Transverse colon (tissue), 4 donors: ENCODE results near the gene PITX3. TPM values are rescaled to one million over a fixed set of nuclear protein-coding genes. Genes with fewer than 3 reads are reported as not detected.

Experiments
- DNase-seq: peaks from one replicate; pipeline ENCODE4 v3.0.0-alpha.2; 2019
- H3K27ac ChIP-seq, 4 donors: fragments of 200-600 bp; sonication (generic); 2 replicates each; pipeline ENCODE4 v1.5.1; 2016 to 2018; ENCODE audit warnings: inconsistent platforms in 4 of 4
- H3K27me3 ChIP-seq: fragments of 200-600 bp; sonication (generic); 2 replicates; pipeline ENCODE4 v1.5.1; 2017; ENCODE audit warnings: inconsistent platforms
- H3K36me3 ChIP-seq, 4 donors: fragments of 200-600 bp; sonication (generic); 2 replicates each; pipeline ENCODE4 v1.5.1; 2017 to 2019; ENCODE audit warnings: inconsistent platforms in 4 of 4
- H3K4me1 ChIP-seq, 4 donors: fragments of 200-600 bp; sonication (generic); 2 replicates each; pipeline ENCODE4 v1.5.1; 2017 to 2020; ENCODE audit warnings: inconsistent platforms in 4 of 4
- H3K4me3 ChIP-seq, 4 donors: fragments of 200-600 bp; sonication (generic); 1 replicate in 1 of 4; 2 replicates in 3 of 4; pipeline versions ENCODE4 v1.5.1 to v1.6.1; 2017 to 2019; ENCODE audit warnings: inconsistent platforms in 4 of 4
- H3K9me3 ChIP-seq, 2 donors: fragments of 200-600 bp; sonication (generic); 2 replicates each; pipeline ENCODE4 v1.5.1; 2017 to 2019; ENCODE audit warnings: inconsistent platforms in 2 of 2
- EP300 ChIP-seq: sonication (generic); formaldehyde crosslinking; IDR thresholded peaks from one replicate; pipeline ENCODE4 v1.6.1; 2017; ENCODE audit warnings: antibody characterized with exemption, low read depth
- POLR2A ChIP-seq: fragments of 450-650 bp; IDR thresholded peaks from one replicate; pipeline ENCODE4 v1.6.1; 2016; ENCODE audit warnings: antibody characterized with exemption, mild to moderate bottlenecking, moderate library complexity
- POLR2AphosphoS5 ChIP-seq, 3 donors: sonication (generic); formaldehyde crosslinking; IDR thresholded peaks; one replicate each; pipeline ENCODE4 v1.6.1; 2016; ENCODE audit warnings: antibody characterized with exemption in 3 of 3
- WGBS, 2 donors: methylation state at CpG; one replicate each; pipeline ENCODE4 v1.1.5; 2018; ENCODE audit warnings: low coverage in 1 of 2; 5-methylcytosine and 5-hydroxymethylcytosine counted together
- in situ Hi-C, 4 donors: fragments of 200-750 bp; cut with MboI; loops; one replicate each; pipeline versions ENCODE4 v1.15.0 to v1.15.1; 2017; ENCODE audit warnings: low sequenced_read_pairs in 3 of 4, low pct_ligation_motif_present in 1 of 4, low pct_unique_long_range_greater_than_20kb in 1 of 4
- intact Hi-C: fragments of 100-400 bp; cut with DNase I; formaldehyde crosslinking; loops from one replicate; pipeline ENCODE4 v1.15.1; 2023; ENCODE audit warnings: low total_unique reads
- total RNA-seq, 4 donors: library from RNA; depleted of rRNA; stranded (reverse); fragments of >200 nt; gene quantifications; one replicate each; pipeline ENCODE4 v1.1.0, GENCODE V29; 2016
- TF ChIP-seq, protein P1 (sequence below), 5 experiments: fragments of 200-600 bp in 3 of 5; fragments of 450-650 bp in 2 of 5; sonication (generic) in 3 of 5; IDR thresholded peaks; 1 replicate in 2 of 5; 2 replicates in 3 of 5; pipeline ENCODE4 v1.5.1; 2016 to 2017; ENCODE audit warnings: antibody characterized with exemption in 5 of 5, inconsistent platforms in 3 of 5, mild to moderate bottlenecking in 2 of 5, moderate library complexity in 1 of 5

Gene PITX3
- total RNA-seq, 4 donors from 2014 or later, result not detected

DNA sequence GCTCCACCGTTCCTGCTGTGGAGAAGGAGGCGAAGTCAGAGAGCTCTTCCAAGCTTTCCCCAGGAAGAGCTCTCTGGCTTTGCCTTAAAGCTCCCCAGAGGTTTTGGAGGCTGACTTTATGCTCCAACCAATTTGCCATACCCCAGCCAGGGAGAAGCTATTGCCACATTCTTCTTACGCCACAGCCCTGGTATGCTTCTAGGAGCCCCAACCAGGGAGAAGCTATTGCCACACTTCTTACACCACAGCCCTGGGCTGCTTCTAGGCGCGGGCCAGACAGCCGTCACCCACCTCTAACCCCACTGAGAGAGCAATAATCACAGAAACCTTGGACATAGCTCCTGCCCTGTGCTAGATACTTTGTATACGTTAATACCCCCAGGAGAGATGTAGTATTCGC is 14.3 kb downstream of the PITX3 start:
- intact Hi-C loops (no loop called here), in situ Hi-C loops (loop anchor here (5.0 to 10.0 kb wide), 3 partner anchors 118 to 128 kb away; no protein-coding TSS in a partner anchor)
- WGBS, 2 donors, result 77% methylated on average over 8 of the region's 8 CpGs; no CpG with 5 or more reads in 1 of the 2 donors
- Histone ChIP-seq H3K27ac (no peak overlapping the region), H3K4me1 (peaks cover 16 to 38% (median 31%) of the 10 kb centered on the region in 4 donors), H3K36me3 (no peaks in the 10 kb centered on the region), H3K4me3 (no peak overlapping the region), H3K27me3 (peaks cover 50% of the 10 kb centered on the region), H3K9me3 (no peaks in the 10 kb centered on the region)
- DNase-seq, result no peak
- TF ChIP-seq EP300 (no peak), POLR2AphosphoS5 (IDR thresholded peaks at IDR 0.05) (no peak), POLR2A (no peak)
- TF ChIP-seq, protein P1, sequence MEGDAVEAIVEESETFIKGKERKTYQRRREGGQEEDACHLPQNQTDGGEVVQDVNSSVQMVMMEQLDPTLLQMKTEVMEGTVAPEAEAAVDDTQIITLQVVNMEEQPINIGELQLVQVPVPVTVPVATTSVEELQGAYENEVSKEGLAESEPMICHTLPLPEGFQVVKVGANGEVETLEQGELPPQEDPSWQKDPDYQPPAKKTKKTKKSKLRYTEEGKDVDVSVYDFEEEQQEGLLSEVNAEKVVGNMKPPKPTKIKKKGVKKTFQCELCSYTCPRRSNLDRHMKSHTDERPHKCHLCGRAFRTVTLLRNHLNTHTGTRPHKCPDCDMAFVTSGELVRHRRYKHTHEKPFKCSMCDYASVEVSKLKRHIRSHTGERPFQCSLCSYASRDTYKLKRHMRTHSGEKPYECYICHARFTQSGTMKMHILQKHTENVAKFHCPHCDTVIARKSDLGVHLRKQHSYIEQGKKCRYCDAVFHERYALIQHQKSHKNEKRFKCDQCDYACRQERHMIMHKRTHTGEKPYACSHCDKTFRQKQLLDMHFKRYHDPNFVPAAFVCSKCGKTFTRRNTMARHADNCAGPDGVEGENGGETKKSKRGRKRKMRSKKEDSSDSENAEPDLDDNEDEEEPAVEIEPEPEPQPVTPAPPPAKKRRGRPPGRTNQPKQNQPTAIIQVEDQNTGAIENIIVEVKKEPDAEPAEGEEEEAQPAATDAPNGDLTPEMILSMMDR (IDR thresholded peaks at IDR 0.05), result no peak

DNA sequence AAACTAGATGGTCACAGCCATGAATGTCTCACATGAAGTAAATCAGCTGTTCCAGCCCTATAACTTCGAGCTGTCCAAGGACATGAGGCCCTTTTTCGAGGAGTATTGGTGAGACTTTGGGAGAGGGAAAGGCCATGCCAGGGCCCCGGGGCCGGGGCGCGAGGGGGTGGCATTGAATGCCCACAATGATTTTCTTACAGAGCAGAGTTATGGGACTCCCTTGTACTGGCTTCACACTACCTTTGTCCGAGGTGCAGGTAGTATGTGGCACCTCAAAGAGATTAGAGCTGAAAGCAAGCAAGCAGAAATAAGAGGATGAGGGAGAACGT is 14.8 kb downstream of the PITX3 start:
- peak overlapping the region in 2 of 4 donors; percentile 0 to 36 for H3K4me3 ChIP-seq

DNA sequence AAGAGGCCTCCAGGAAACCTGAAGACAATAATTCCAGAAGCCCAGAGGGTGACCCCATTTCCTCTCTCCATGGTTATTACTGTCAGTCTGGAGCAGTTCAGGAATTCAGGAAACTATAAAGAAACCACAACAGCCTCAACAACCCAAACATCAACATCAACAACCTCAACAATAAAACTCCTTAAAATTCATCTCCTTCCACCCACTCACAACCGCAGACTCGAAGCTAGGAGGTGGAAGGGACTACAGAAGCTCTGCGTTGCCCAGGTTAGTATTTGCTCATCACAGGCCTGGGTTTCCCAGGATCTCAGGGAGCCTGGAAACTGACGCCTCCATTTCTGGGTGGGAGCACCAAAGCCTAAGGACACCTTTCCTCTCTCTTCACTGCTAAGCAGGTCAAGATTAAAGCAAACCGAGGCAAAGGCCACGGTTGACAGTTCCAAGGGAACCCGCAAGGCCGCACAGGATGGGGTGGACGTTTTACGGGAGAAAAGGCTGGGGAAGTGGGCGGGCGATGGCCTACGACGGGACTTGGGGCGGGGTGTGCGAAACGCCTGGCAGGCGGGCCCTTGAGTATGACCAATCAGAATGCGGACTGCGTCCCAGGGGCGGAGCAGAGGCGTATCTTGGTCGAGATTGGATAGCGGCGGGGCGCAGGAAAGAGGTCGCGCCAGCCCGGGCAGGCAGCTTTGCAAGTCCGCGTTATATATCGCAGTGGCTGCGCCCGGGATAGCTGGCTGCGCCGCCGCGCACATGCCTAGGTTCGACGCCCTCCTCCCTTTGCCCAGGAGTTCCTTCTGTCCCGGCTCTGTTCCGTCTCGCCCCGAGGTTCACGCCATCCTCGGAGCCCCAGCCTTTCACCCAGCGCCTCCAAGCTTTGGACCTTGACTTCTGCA is 15.4 kb downstream of the PITX3 start, which contains the start of gene ELOVL3:
Gene ELOVL3 (plus strand): TSS at position 654 of the 896 bp plus-strand sequence. CDS start 250 bp downstream, outside the sequence.
- Histone ChIP-seq H3K27me3 (peaks cover 39% of the 10 kb centered on the region), H3K36me3 (no peaks in the 10 kb centered on the region), H3K4me3 (peak within 1 kb of the TSS in 2 of 4 donors; percentile 0 to 36), H3K27ac (peak within 1 kb of the TSS; percentile 30 to 75 (median 68)), H3K4me1 (peaks cover 8 to 27% (median 19%) of the 10 kb centered on the region in 4 donors), H3K9me3 (no peaks in the 10 kb centered on the region)
- peak; percentile 94 for DNase-seq
- intact Hi-C loops (no loop called here), in situ Hi-C loops (loop anchor here (5.0 to 10.0 kb wide), 3 partner anchors 119 to 129 kb away; no protein-coding TSS in a partner anchor)
- TF ChIP-seq, protein P1 (IDR thresholded peaks at IDR 0.05), result peak in 1 of 5 experiments; percentile 35
- TF ChIP-seq EP300 (no peak), POLR2A (no peak)
- 0 to 11% methylated on average over 10 to 46 of the region's 47 CpGs for WGBS, 2 donors

More for the DNA sequence above, 14.8 kb downstream of the PITX3 start:
- TF ChIP-seq POLR2AphosphoS5 (IDR thresholded peaks at IDR 0.05), result no peak
- TF ChIP-seq POLR2A, result no peak
- TF ChIP-seq EP300, result no peak
- TF ChIP-seq, protein P1 (IDR thresholded peaks at IDR 0.05), result no peak
- H3K27me3 ChIP-seq, result peaks cover 45% of the 10 kb centered on the region
- intact Hi-C loops (no loop called here), in situ Hi-C loops (loop anchor here (5.0 to 10.0 kb wide), 3 partner anchors 118 to 128 kb away; no protein-coding TSS in a partner anchor)
- H3K27ac ChIP-seq, result no peak overlapping the region
- DNase-seq, result no peak
- no peaks in the 10 kb centered on the region for H3K9me3 ChIP-seq
- H3K4me1 ChIP-seq, result peaks cover 14 to 33% (median 26%) of the 10 kb centered on the region in 4 donors
- 73% methylated on average over 8 of the region's 8 CpGs; no CpG with 5 or more reads in 1 of the 2 donors for WGBS, 2 donors
- no peaks in the 10 kb centered on the region for H3K36me3 ChIP-seq

DNA sequence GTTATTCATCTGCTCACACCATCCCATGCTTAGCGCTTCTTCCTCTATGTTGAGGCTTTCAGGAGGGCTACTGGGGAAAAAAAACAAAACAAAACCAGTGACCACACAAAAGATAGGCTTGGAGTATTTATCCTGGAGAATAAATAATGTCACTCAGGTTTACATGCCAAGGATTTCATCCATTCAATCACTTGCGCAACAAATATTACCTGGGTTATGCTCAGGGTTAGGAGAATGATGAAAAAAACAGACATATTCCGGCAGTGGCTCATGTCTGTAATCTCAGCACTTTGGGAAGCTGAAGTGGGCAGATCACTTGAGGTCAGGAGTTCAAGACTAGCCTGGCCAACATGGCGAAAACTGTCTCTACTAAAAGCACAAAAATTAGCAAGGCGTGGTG is 18.5 kb downstream of the PITX3 start:
- Histone ChIP-seq H3K9me3 (no peaks in the 10 kb centered on the region), H3K27me3 (peaks cover 15% of the 10 kb centered on the region), H3K4me1 (peaks cover 0 to 13% (median 8%) of the 10 kb centered on the region in 4 donors), H3K4me3 (no peak overlapping the region), H3K27ac (no peak overlapping the region), H3K36me3 (no peaks in the 10 kb centered on the region)
- intact Hi-C loops, result no loop called here
- TF ChIP-seq, protein P1 (IDR thresholded peaks at IDR 0.05), result no peak
- TF ChIP-seq EP300 (no peak), POLR2AphosphoS5 (IDR thresholded peaks at IDR 0.05) (no peak), POLR2A (no peak)
- in situ Hi-C loops, result loop anchor here in 2 of 4 donors (10.0 kb wide), 2 partner anchors 122 to 132 kb away; no protein-coding TSS in a partner anchor
- WGBS, 2 donors, result 86 to 89% methylated on average over 4 to 5 of the region's 5 CpGs
- DNase-seq, result no peak
